HUDEP-2 (cell line): ENCODE measurements around the gene GOLGA7B.

Experiments used
- DNase-seq, 76 experiments: peaks; one replicate each; lab custom pipeline; 2025; ENCODE audit not compliant: unreplicated experiment in 76 of 76; lab: John Stamatoyannopoulos, UW

GOLGA7B gene

DNA sequence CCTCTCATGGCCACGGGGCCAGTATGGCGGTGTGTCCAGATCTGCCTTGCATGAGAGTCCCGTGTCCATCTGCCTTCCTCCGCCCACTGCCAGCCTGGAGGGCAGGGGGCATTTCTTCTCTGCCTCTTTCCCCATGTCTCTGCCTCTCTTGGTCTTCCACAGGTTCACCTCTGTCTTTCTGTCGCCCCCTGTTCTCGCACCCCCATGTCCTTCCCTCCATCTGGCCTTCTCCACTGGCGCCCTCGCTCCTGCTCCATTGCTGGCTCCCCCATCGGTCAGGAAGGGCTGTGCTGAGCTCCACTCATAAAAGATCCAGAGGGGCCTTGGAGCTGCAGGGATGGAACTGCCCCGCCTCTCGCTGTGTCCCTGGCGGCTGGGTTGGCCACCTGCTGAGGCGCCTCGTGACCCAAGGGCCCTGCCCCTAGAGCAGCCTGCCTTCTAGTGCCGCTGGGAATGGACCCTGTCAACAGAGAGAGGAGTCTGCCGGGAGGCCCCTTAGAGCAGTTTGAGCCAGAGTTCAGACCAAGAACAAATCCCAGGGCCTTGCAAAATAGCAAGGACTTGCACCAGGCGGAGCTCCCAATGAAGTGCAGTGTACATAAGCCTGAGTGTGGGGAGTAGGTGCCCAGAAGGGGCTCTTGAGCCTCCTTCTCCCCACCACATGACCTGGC lies 42.0 kb downstream of the GOLGA7B start:
- DNase-seq = no peak

GRCh38 chr10:97892506-97892905 lies 42.9 kb downstream of the GOLGA7B start:
- DNase-seq = no peak

DNA sequence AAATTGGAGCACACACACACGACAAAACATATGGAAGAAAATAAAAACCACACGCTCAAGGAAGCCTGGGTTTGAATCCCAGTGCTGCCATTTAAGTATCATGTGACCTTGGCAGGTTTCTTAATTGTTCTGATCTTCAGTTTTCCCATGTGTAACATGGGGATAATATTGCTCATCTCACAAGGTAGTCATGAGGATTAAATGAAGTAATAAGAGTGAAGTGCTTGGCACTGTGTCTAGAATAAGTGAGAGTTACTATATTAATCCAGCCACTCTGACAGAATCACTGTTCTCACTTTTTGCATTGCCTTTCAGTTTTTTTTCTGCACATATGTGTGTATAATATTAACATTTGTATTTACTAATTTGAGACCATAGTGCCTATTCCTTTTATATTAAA lies 43.3 kb downstream of the GOLGA7B start:
- DNase-seq = no peak

GRCh38 chr10:97894092-97894491 lies 44.4 kb downstream of the GOLGA7B start:
- no peak for DNase-seq

GRCh38 chr10:97895084-97895483 lies 45.4 kb downstream of the GOLGA7B start:
- no peak for DNase-seq

DNA sequence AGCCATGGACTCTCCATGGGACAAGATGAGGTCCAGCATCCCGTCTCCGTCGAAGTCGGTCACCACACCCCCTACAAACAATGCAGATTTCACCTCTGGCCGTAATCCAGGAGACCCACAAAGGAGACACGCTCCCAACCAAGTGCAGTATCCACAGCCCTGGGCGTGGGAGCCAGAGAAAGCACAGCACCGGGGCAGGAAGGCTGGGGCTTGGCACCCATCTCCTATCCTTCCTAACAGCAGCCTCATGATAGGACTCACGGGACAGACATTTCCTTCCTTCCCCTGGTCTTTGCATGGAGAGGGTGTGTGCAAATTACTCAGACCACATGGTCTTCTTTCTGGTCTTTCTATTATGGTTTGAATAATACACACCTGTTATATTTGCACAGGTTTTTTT lies 46.3 kb downstream of the GOLGA7B start:
- no peak for DNase-seq

DNA sequence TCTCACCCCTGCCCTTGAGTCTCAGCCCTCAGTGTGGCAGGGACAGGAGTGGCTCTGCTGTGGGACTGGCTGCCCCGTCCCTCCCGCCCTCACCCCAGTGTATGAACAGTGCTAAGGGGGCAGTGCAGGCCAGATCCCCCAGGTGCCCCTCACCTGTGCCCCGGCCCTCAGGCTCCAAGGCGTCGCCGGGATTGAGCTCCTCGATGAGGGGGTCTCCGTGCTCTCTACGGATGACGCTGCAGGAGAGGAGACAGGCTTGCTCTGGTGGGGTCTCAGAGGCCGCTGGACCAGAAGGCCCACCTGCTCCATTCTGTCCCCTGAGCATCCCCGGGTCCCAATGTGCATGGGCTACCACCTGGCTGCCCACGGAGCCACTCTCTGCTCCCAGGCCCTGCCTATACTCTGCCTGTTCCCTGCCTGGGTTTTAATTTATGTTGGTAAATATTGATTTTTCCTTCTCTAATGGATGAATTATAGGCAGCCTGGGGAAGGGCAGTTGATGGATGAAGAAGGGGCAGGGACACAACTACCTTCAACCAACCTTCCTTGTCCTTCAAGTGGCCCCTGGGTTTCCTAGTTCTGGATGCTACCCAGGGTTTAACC lies 47.2 kb downstream of the GOLGA7B start:
- no peak for DNase-seq

- peak in 9 of 76 experiments; percentile 3 to 33 (median 19) for DNase-seq
Measured at GRCh38 chr10:97898429-97898828, 48.8 kb downstream of the GOLGA7B start.

DNA sequence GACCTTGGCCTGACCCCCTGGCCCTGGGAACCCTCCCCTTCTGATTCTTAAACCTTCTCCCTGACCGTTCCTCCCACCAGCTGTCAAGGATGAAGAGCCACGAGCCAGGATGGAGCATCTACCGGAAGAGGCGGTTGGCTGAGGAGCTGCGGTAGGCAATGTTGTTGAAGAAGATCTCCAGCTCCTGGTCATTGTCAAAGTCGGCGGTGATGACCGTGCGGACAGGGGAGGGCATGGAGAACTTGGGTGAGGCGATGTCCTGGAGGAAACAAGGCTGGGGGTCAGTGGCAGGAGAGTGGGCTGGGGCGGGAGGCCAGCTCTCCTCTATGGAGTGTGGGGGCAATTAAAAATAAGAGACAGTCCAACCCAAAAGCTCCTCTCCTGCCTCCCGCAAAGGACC lies 51.7 kb downstream of the GOLGA7B start:
- no peak for DNase-seq

GRCh38 chr10:97903128-97904017 lies 53.7 kb downstream of the GOLGA7B start:
- peak in 1 of 76 experiments; percentile 5 for DNase-seq

- no peak for DNase-seq
Measured at GRCh38 chr10:97904018-97904381, 54.4 kb downstream of the GOLGA7B start.

GRCh38 chr10:97904576-97904975 lies 54.9 kb downstream of the GOLGA7B start:
- DNase-seq = no peak

GRCh38 chr10:97905276-97905675 lies 55.6 kb downstream of the GOLGA7B start:
- no peak for DNase-seq

GRCh38 chr10:97907211-97907610 lies 57.6 kb downstream of the GOLGA7B start:
- DNase-seq = no peak

DNA sequence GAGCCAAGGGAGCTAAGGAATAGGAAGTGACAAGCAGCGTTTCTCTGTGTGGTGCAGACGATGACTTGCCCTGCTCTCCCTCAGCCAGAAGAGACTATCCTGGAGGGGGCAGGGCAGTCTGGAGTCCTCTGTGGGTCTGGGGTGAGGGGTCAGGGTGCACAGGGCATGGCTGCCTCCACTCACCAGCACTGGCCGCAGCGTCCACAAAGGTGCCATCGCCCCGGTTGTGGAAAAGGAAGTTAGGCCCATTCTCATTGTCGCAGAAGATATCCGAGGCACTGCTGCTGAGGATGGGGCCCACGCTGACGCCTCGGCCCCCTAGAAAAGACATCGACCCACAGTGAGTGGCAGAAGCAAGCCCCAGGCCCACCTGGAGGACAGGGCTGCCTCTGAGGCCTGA lies 58.2 kb downstream of the GOLGA7B start:
- no peak for DNase-seq

DNA sequence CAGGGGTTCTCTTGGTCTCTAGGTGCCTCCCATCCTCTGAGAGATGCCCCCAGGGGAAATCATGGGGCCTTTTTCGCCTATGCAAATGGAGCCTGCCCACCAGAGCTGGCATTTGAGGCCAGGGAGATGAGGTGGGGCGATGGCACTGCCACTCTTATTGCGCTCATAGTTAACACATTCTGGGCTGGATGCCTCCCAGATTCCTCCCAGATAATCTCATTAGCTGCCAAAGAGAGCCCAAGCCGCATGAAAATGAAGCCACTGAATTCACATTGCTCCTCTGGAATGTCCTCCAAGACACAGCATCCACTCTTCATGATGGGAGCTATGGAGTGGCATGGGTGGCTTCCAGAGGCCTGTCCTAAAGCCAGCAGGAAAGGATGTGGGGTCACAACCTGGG lies 61.0 kb downstream of the GOLGA7B start:
- no peak for DNase-seq

DNA sequence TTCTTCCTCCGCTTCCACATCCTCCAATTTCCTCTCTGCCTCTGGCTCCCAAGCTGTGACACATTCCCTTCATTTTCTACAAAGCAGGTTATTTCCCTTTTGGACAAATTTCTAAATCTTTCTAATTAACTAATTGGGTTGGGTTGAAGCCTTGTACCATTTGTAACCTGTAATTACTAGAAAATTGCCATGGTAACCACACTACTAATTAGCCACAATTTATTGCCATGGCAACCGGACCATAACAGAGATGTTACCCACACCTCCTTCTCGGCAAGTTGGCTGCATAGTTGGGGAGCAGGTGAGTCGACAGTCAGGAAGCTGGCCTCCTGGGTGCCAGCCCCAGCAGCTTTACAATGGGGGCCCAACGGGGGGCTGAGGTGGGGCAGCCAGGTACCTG lies 61.6 kb downstream of the GOLGA7B start:
- DNase-seq = no peak

GRCh38 chr10:97913193-97913592 lies 63.5 kb downstream of the GOLGA7B start:
- no peak for DNase-seq

GRCh38 chr10:97913614-97914013 lies 64.0 kb downstream of the GOLGA7B start:
- no peak for DNase-seq

DNA sequence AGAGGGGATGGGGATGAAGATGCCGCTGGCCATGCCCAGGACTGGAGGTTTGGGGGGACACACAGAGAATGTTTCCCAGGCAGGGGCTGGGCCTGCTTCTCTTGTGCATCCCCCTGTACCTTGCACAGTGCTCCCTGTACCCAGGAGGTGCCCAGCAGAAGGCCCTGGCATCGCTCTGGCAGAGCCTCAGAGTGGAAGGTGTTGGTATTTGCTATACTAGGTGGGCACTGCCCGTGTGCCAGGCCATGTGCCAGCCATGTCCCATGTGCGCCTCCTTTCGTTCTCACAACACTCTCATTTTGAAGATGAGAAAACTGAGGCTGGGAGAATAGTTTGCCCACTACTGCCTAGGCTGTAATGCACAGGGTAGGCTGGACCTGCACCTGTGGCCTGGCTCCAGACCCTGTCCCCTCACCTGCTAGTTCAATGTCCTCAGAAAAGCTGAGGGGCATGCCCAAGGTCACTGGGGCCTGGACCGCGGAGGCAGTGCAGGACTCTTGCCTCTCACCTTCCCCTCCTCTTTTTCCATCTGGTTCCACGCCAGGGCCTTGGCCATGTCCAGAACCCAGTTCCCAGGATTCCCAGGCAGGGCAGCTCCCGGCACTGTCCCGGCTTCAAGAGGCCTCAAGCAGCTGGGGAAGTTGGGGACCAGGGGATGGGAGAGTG lies 64.7 kb downstream of the GOLGA7B start:
- DNase-seq = no peak

DNA sequence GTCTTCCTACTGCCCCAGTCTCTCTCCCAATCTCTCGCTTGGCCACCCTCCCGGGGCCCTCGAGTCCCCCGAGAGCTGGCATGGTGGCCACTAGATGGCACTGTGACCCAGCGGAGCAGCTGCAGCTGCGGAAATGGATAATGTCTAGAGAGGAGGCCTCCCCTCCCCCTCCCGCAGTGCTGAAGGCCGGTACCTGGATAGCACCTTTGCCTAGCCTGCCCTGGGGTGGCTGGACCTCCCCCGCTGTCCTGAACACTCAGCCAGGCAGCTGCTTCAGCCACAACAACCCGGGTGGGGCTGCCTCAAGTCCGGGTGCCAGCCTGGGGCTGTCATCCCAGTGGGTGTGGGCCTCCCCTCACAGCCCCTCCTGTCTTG lies 65.2 kb downstream of the GOLGA7B start:
- peak in 64 of 76 experiments; percentile 1 to 74 (median 53) for DNase-seq
